Esophagus squamous epithelium (tissue), 5 donors: ENCODE data around the gene LRIG1. TPM values are rescaled to one million over a fixed set of nuclear protein-coding genes. Genes with fewer than 3 reads are reported as not detected.

Experiments used
- DNase-seq: peaks from one replicate; lab custom pipeline; 2025; lab: John Stamatoyannopoulos, UW
- H3K27ac ChIP-seq, 4 donors: fragments of 200-600 bp; sonication (generic); one replicate each; pipeline ENCODE4 v1.5.1; 2016 to 2019; ENCODE audit warnings: mild to moderate bottlenecking in 1 of 4
- H3K27me3 ChIP-seq, 4 donors: fragments of 200-600 bp; sonication (generic); 1 replicate in 3 of 4; 2 replicates in 1 of 4; pipeline versions ENCODE4 v1.5.1 to v1.6.0; 2017 to 2021; ENCODE audit warnings: antibody characterized with exemption in 1 of 4
- H3K36me3 ChIP-seq, 3 donors: fragments of 200-600 bp; sonication (generic); one replicate each; pipeline ENCODE4 v1.5.1; 2016 to 2019
- H3K4me1 ChIP-seq, 3 donors: fragments of 200-600 bp; sonication (generic); one replicate each; pipeline ENCODE4 v1.5.1; 2017 to 2019
- H3K4me3 ChIP-seq, 4 donors: fragments of 200-600 bp; sonication (generic); 1 replicate in 3 of 4; 2 replicates in 1 of 4; pipeline ENCODE4 v1.5.1; 2016 to 2019; ENCODE audit warnings: mild to moderate bottlenecking in 2 of 4, moderate library complexity in 1 of 4
- H3K9me3 ChIP-seq, 3 donors: fragments of 200-600 bp; sonication (generic); one replicate each; pipeline ENCODE4 v1.5.1; 2016 to 2019
- CTCF ChIP-seq, 6 experiments: fragments of 450-650 bp in 4 of 6; fragments of 200-600 bp in 2 of 6; sonication (generic) in 2 of 6; IDR thresholded peaks; one replicate each; pipeline ENCODE4 v1.5.1; 2016 to 2019; ENCODE audit warnings: antibody characterized with exemption in 6 of 6, mild to moderate bottlenecking in 4 of 6, moderate library complexity in 4 of 6
- POLR2A ChIP-seq, 4 donors: fragments of 450-650 bp; IDR thresholded peaks; one replicate each; pipeline ENCODE4 v1.6.1; 2017; ENCODE audit warnings: antibody characterized with exemption in 4 of 4, mild to moderate bottlenecking in 4 of 4, moderate library complexity in 3 of 4
- WGBS, 2 donors: methylation state at CpG; one replicate each; pipeline ENCODE4 v1.1.5; 2018; 5-methylcytosine and 5-hydroxymethylcytosine counted together
- intact Hi-C: fragments of 100-400 bp; cut with DNase I; formaldehyde crosslinking; loops from one replicate; pipeline ENCODE4 v1.15.0; 2022
- total RNA-seq, 4 donors: library from RNA; depleted of rRNA; stranded (reverse); fragments of >200 nt; gene quantifications; one replicate each; pipeline ENCODE4 v1.1.0, GENCODE V29; 2016
- donor health status: DM: yes; HTN: yes; CAD: no.

LRIG1 gene
- total RNA-seq, 4 donors from 2014 or later: 7.5 to 30.5 (median 15.1) TPM

GRCh38 chr3:66473181-66473580 is 27.6 kb downstream of the LRIG1 start:
- peak overlapping the region in 2 of 4 donors; percentile 12 to 23 for H3K27ac ChIP-seq
- TF ChIP-seq CTCF (IDR thresholded peaks at IDR 0.05) (no peak), POLR2A (IDR thresholded peaks at IDR 0.05) (no peak)

GRCh38 chr3:66472313-66473134 is 28.3 kb downstream of the LRIG1 start:
- no peak for DNase-seq
- intact Hi-C loops: no loop called here
- peak overlapping the region in 1 of 4 donors; percentile 16 for H3K4me3 ChIP-seq
- H3K27me3 ChIP-seq: no peaks in the 10 kb centered on the region
- H3K4me1 ChIP-seq: peaks cover 17 to 85% (median 36%) of the 10 kb centered on the region in 3 donors
- H3K36me3 ChIP-seq: no peaks in the 10 kb centered on the region
- H3K9me3 ChIP-seq: no peaks in the 10 kb centered on the region
- WGBS, 2 donors: 18% methylated on average over 12 of the region's 12 CpGs
- peak overlapping the region in 2 of 4 donors; percentile 5 to 12 for H3K27ac ChIP-seq
- TF ChIP-seq CTCF (IDR thresholded peaks at IDR 0.05) (no peak), POLR2A (IDR thresholded peaks at IDR 0.05) (no peak)

More at GRCh38 chr3:66473181-66473580, 27.6 kb downstream of the LRIG1 start:
- WGBS, 2 donors: 57 to 63% methylated on average over 4 of the region's 4 CpGs
- H3K9me3 ChIP-seq: no peaks in the 10 kb centered on the region
- H3K36me3 ChIP-seq: no peaks in the 10 kb centered on the region
- intact Hi-C loops: no loop called here
- no peaks in the 10 kb centered on the region for H3K27me3 ChIP-seq
- no peak for DNase-seq
- H3K4me1 ChIP-seq: peaks cover 17 to 79% (median 35%) of the 10 kb centered on the region in 3 donors
- H3K4me3 ChIP-seq: peak overlapping the region in 1 of 4 donors; percentile 16

- DNase-seq: no peak
- whole genome bisulfite sequencing, 2 donors: 99% methylated on average over 5 to 8 of the region's 10 CpGs
- peaks cover 15 to 79% (median 36%) of the 10 kb centered on the region in 3 donors for H3K4me1 ChIP-seq
- no peak overlapping the region for H3K4me3 ChIP-seq
- intact Hi-C loops: no loop called here
- TF ChIP-seq POLR2A (IDR thresholded peaks at IDR 0.05) (no peak), CTCF (IDR thresholded peaks at IDR 0.05) (no peak)
- H3K36me3 ChIP-seq: no peaks in the 10 kb centered on the region
- H3K9me3 ChIP-seq: no peaks in the 10 kb centered on the region
- H3K27ac ChIP-seq: no peak overlapping the region
- H3K27me3 ChIP-seq: no peaks in the 10 kb centered on the region
Measured at GRCh38 chr3:66470956-66471686, 29.7 kb downstream of the LRIG1 start.

- 83 to 87% methylated on average over 5 of the region's 5 CpGs for whole genome bisulfite sequencing, 2 donors
- H3K4me1 ChIP-seq: peaks cover 11 to 70% (median 32%) of the 10 kb centered on the region in 3 donors
- H3K27me3 ChIP-seq: no peaks in the 10 kb centered on the region
- no peak overlapping the region for H3K27ac ChIP-seq
- no peaks in the 10 kb centered on the region for H3K36me3 ChIP-seq
- H3K9me3 ChIP-seq: no peaks in the 10 kb centered on the region
- no peak for TF ChIP-seq CTCF (IDR thresholded peaks at IDR 0.05)
- intact Hi-C loops: no loop called here
- no peak for DNase-seq
- no peak overlapping the region for H3K4me3 ChIP-seq
Measured at GRCh38 chr3:66470285-66470684, 30.5 kb downstream of the LRIG1 start.

GRCh38 chr3:66469220-66469640 is 31.6 kb downstream of the LRIG1 start:
- H3K27ac ChIP-seq: no peak overlapping the region
- TF ChIP-seq CTCF (IDR thresholded peaks at IDR 0.05) (no peak), POLR2A (IDR thresholded peaks at IDR 0.05) (no peak)
- WGBS, 2 donors: 84 to 86% methylated on average over 4 of the region's 4 CpGs

More at GRCh38 chr3:66469220-66469640, 31.6 kb downstream of the LRIG1 start:
- Histone ChIP-seq H3K9me3 (no peaks in the 10 kb centered on the region), H3K4me3 (no peak overlapping the region), H3K4me1 (peaks cover 13 to 68% (median 35%) of the 10 kb centered on the region in 3 donors), H3K36me3 (no peaks in the 10 kb centered on the region), H3K27me3 (no peaks in the 10 kb centered on the region)
- intact Hi-C loops: no loop called here
- DNase-seq: no peak
